ENCODE data around the gene ZNF197.

- no peak for TF ChIP-seq CTCF (IDR thresholded peaks at IDR 0.05)
- TF ChIP-seq POLR2A (IDR thresholded peaks at IDR 0.05) = no peak
These were observed 36.4 kb downstream of the ZNF197 start for GRCh38 chr3:44661189-44661588.
